ENCODE data around the gene SLC20A1.
"Not testable (repeated sequence)": the region's sequence is repeated elsewhere in the genome, so short reads cannot be mapped to it uniquely, and the experiment has no call there.

SLC20A1 gene

DNA sequence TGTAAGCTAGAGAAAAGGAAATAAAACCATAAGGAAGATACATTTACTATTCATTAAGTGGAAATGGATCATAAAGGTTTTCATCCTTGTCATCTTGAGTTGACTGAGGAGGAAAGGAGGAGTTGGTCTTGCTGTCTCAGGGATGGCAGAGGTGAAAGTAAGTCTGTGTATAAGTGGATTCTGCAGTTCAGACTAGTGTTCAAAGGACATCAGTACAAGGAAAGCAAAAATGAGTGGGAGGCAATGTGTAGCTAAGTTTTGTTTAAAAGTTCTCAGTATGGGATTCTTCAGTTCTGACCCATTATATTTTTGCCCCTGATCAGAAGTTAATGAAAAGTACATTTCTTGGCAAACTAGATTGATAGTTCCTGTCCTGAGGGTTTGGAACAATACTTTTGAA, 18.9 kb downstream of the SLC20A1 start:
- Histone ChIP-seq H3K36me3 (replicated peaks; ENCODE audit: insufficient read depth, low read length) (peaks cover 26% of the 10 kb centered on the region; the same call in 1 of the 2 replicates), H3K79me2 (ENCODE audit: low read length) (peaks cover 20% of the 10 kb centered on the region), H2AFZ (ENCODE audit: low read length) (no peak overlapping the region), H3K27me3 (replicated peaks; ENCODE audit: insufficient read depth, low read length) (no peaks in the 10 kb centered on the region), H3K4me2 (ENCODE audit: low read depth, low read length) (no peak overlapping the region), H3K4me1 (ENCODE audit: low read length) (no peaks in the 10 kb centered on the region), H3K4me3 (ENCODE audit: low read length) (no peak overlapping the region), H3K9ac (ENCODE audit: low read length) (no peak overlapping the region), H3K9me2 (replicated peaks; ENCODE audit: insufficient read depth, low read length) (no peaks in the 10 kb centered on the region), H3K27ac (ENCODE audit: low read length) (no peak overlapping the region), H3K9me3 (replicated peaks; ENCODE audit: insufficient read depth, low read length) (no peaks in the 10 kb centered on the region), H4K20me1 (ENCODE audit: insufficient read depth, low read length) (peaks cover 14% of the 10 kb centered on the region; the same call in 1 of the 2 replicates), H3F3A (ENCODE audit: insufficient read depth, low read length) (no peaks in the 10 kb centered on the region; the same call in 1 of the 2 replicates)
- TF ChIP-seq CTCF (IDR thresholded peaks at IDR 0.05; ENCODE audit: low read length) (no peak), EZH2 (optimal IDR thresholded peaks at IDR 0.05; ENCODE audit: low read depth, low read length) (no peak), EZH2phosphoT487 (IDR thresholded peaks at IDR 0.05; ENCODE audit: low read length) (no peak)
- no peak for DNase-seq

DNA sequence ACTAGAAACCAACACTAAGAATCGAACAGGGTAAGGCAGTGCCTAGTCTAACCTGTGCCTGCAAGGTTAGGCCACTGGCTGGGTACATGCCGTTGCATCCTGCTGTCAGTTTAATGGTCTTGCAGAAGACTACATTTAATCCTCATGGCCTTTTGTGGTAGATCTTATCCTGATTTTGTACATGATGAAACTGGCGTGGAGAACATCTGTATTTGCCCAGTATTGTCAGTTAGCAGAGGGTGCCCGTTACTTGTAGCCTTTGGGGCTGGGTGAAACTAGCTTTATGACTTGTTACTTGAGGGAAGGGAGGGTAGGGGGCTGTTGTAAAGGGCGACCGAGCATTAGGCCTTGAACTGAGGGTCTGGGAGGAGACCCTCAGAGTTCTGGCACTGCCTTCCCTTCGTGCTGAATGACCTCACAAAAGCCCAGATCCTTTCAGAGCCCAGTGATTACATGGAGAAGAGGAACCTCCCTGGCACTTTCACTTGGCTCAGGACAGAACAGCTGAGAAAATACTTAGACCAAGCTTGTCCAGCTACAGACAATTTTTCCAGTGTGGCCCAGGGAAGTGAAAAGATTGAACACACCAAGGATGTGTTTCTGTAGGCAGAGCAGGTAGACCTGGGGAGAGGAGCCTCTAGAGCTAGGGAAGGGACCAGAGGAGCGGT, 19.5 kb downstream of the SLC20A1 start:
- Histone ChIP-seq H3K79me2 (ENCODE audit: low read length) (peaks cover 14% of the 10 kb centered on the region), H3K9ac (ENCODE audit: low read length) (no peak overlapping the region), H3K4me1 (ENCODE audit: low read length) (no peaks in the 10 kb centered on the region), H3F3A (ENCODE audit: insufficient read depth, low read length) (no peaks in the 10 kb centered on the region; the same call in 1 of the 2 replicates), H3K27ac (ENCODE audit: low read length) (no peak overlapping the region), H4K20me1 (ENCODE audit: insufficient read depth, low read length) (peaks cover 11% of the 10 kb centered on the region; the same call in 1 of the 2 replicates), H3K9me3 (replicated peaks; ENCODE audit: insufficient read depth, low read length) (no peaks in the 10 kb centered on the region), H3K9me2 (replicated peaks; ENCODE audit: insufficient read depth, low read length) (no peaks in the 10 kb centered on the region), H3K4me3 (ENCODE audit: low read length) (no peak overlapping the region), H3K36me3 (replicated peaks; ENCODE audit: insufficient read depth, low read length) (peaks cover 21% of the 10 kb centered on the region; the same call in 1 of the 2 replicates), H2AFZ (ENCODE audit: low read length) (no peak overlapping the region), H3K4me2 (ENCODE audit: low read depth, low read length) (no peak overlapping the region), H3K27me3 (replicated peaks; ENCODE audit: insufficient read depth, low read length) (no peaks in the 10 kb centered on the region)
- DNase-seq, result no peak
- no peak for TF ChIP-seq EZH2phosphoT487 (IDR thresholded peaks at IDR 0.05; ENCODE audit: low read length)
- no peak for TF ChIP-seq EZH2 (optimal IDR thresholded peaks at IDR 0.05; ENCODE audit: low read depth, low read length)
- TF ChIP-seq CTCF (IDR thresholded peaks at IDR 0.05; ENCODE audit: low read length), result no peak

DNA sequence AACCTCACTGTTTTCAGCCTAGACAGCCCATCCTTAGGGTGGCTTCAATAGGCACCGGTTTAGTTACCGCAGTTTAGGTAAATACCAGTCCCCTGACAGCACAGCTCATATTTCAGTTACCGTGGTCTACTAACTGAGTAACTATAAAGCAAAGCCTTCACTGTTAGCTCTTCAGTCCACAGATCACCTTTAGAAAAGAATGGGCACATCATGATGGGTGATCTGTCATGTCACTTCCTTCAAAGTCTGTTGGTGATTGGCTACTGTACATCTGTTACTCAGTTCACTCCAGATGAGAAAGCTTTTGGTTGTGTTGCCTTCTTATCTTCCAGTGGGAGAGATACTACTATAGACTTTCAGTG, 21.0 kb downstream of the SLC20A1 start:
- Histone ChIP-seq H4K20me1 (ENCODE audit: insufficient read depth, low read length) (peaks cover 5% of the 10 kb centered on the region; the same call in 1 of the 2 replicates), H3K79me2 (ENCODE audit: low read length) (peaks cover 5% of the 10 kb centered on the region; the same call in 1 of the 2 replicates), H3K9me2 (replicated peaks; ENCODE audit: insufficient read depth, low read length) (no peaks in the 10 kb centered on the region), H3K27ac (ENCODE audit: low read length) (no peak overlapping the region), H3K9me3 (replicated peaks; ENCODE audit: insufficient read depth, low read length) (no peaks in the 10 kb centered on the region), H3F3A (ENCODE audit: insufficient read depth, low read length) (no peaks in the 10 kb centered on the region; the same call in 1 of the 2 replicates), H3K4me3 (ENCODE audit: low read length) (no peak overlapping the region), H3K4me2 (ENCODE audit: low read depth, low read length) (no peak overlapping the region), H3K9ac (ENCODE audit: low read length) (no peak overlapping the region), H3K4me1 (ENCODE audit: low read length) (no peaks in the 10 kb centered on the region), H3K27me3 (replicated peaks; ENCODE audit: insufficient read depth, low read length) (no peaks in the 10 kb centered on the region), H2AFZ (ENCODE audit: low read length) (no peak overlapping the region), H3K36me3 (replicated peaks; ENCODE audit: insufficient read depth, low read length) (peaks cover 15% of the 10 kb centered on the region; the same call in 1 of the 2 replicates)
- DNase-seq, result no peak
- TF ChIP-seq EZH2phosphoT487 (IDR thresholded peaks at IDR 0.05; ENCODE audit: low read length), result no peak
- TF ChIP-seq CTCF (IDR thresholded peaks at IDR 0.05; ENCODE audit: low read length), result no peak
- no peak for TF ChIP-seq EZH2 (optimal IDR thresholded peaks at IDR 0.05; ENCODE audit: low read depth, low read length)

GRCh38 chr2:112667540-112667939, 21.8 kb downstream of the SLC20A1 start:
- DNase-seq; H3K9ac ChIP-seq (ENCODE audit: low read length); H3F3A ChIP-seq (ENCODE audit: insufficient read depth, low read length); H3K27ac ChIP-seq (ENCODE audit: low read length); H2AFZ ChIP-seq (ENCODE audit: low read length); H4K20me1 ChIP-seq (ENCODE audit: insufficient read depth, low read length); H3K4me1 ChIP-seq (ENCODE audit: low read length); H3K79me2 ChIP-seq (ENCODE audit: low read length); H3K27me3 ChIP-seq (replicated peaks; ENCODE audit: insufficient read depth, low read length); H3K4me2 ChIP-seq (ENCODE audit: low read depth, low read length); H3K4me3 ChIP-seq (ENCODE audit: low read length); H3K9me3 ChIP-seq (replicated peaks; ENCODE audit: insufficient read depth, low read length); H3K9me2 ChIP-seq (replicated peaks; ENCODE audit: insufficient read depth, low read length): not testable (repeated sequence)
- peaks cover 13% of the 10 kb centered on the region; the same call in 1 of the 2 replicates for H3K36me3 ChIP-seq (replicated peaks; ENCODE audit: insufficient read depth, low read length)
